ENCODE data around the gene BACH2.

- TF ChIP-seq POLR2A (IDR thresholded peaks at IDR 0.05; ENCODE audit: low read length), result no peak
- TF ChIP-seq SMC3 (IDR thresholded peaks at IDR 0.05), result no peak
- no peak for TF ChIP-seq MAX (IDR thresholded peaks at IDR 0.05)
- no peak for TF ChIP-seq CTCF (IDR thresholded peaks at IDR 0.05)
- TF ChIP-seq CHD2 (IDR thresholded peaks at IDR 0.05; ENCODE audit: low read length, partially characterized antibody), result no peak
- TF ChIP-seq RAD21 (conservative IDR thresholded peaks at IDR 0.05 in 1 of 2, IDR thresholded peaks at IDR 0.05 in 1 of 2), result no peak
- TF ChIP-seq JUNB (IDR thresholded peaks at IDR 0.05), result no peak
- TF ChIP-seq CEBPB (IDR thresholded peaks at IDR 0.05), result no peak
- no peak for TF ChIP-seq HOXB13 (CRISPR knock-in tag; IDR thresholded peaks at IDR 0.05; ENCODE audit: low read depth)
- TF ChIP-seq USF2 (IDR thresholded peaks at IDR 0.05), result no peak
- TF ChIP-seq PHF8 (IDR thresholded peaks at IDR 0.05; ENCODE audit: borderline replicate concordance, low read depth), result no peak
Observed at GRCh38 chr6:90008189-90008907, 288.3 kb downstream of the BACH2 start.
